Stimulated activated naive CD4-positive, alpha-beta T cell treated with Interleukin-2 at 50 U/mL for 16 hours (primary cell): ENCODE results near the gene MYDGF.
"Not testable (repeated sequence)": the region's sequence is repeated elsewhere in the genome, so short reads cannot be mapped to it uniquely, and the experiment has no call there.

Experiments
- DNase-seq: peaks from one replicate; lab custom pipeline; 2025; lab: John Stamatoyannopoulos, UW

Gene MYDGF

DNA sequence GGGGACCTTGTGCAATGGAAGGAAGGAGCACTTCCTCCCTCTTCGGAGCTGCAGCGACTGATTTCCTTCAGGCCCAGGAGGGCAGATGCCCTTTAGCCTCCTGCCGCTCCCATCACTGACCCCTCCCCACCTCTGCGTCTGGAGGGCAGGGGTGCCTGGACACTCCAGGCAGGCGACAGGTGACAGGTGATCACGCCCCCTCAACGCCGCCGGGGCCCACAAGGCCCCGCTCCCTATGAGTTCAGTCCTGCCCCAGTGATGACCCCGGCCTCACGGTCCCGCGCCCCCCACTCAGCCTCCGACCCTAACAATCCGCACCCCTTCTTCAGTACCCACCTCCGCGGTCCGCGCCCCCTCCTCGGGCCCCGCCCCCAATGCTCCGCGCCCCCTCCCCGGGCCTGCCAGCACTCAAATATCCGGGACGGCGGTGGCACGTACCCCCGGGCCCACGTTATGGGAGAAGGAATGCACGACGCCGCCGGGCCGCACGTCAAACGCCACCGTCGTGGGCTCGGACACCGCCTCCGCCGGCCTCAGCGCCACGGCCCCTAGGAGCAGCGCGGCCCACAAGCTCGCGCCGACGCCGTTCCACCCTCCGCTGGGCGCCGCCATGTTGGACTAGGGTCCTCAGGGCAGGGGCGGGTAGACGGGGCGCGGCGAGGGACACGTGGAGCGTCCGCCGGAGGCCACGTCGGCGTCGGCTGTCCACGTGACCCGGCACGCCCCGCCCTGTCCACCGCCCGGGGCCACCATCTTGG is at the start of gene MYDGF:
TSS of gene MYDGF (minus strand) at position 620 of the 758 bp plus-strand sequence. CDS start at position 612, 8 bp downstream.
- peak; percentile 94 for DNase-seq

DNA sequence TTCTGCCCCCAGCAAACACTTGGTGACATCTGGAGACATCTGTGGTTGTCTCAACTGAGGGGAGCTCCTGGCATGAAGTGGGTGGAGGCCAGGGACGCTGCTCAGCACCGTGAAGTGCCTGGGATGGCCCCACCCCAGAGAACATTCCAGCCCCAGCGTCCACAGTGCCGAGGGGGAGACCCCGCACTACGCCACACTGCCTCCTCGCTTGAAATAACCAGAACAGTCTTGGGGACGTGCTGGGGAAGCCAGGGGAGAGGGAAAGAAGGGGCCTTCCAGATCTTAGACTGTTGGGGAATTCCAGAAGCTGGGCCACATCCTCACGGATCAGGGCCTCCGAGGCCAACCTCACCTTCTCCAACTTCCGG is 49.3 kb upstream of the MYDGF start:
- no peak for DNase-seq

DNA sequence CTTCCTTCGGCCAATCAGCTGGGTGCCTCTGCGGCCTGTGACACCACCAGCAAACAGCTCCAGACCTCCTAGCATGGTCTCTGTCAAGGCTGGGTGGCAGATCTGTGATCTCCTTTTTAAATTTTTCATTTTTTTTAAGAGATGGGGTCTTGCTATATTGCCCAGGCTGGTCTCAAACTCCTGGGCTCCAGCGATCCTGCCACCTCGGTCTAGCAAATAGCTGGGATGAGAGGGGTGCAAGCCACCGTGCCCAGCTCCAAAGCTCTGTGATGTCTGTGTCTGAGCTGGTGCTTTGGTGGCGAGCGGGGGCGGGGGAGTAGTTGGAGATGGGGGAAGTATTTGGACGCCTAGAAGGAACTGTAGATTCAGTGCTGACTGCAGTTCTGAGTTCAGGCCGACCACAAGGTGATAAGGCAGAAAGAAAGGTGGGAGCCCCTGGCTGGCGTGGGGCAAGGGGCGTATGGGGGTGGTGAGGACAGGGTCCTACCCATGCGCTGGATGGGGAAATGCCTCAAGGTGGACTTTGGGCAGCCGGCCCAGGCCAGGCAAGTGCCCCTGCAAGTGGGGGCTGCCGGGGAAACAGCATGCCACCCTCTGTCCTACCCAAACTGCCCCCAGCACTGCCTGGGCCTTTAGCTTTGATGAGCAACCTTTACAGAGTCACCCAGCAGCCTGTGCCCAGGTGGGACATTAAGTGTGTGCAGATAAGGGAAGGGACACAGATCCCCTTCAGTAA is 48.0 kb upstream of the MYDGF start:
- no peak for DNase-seq

DNA sequence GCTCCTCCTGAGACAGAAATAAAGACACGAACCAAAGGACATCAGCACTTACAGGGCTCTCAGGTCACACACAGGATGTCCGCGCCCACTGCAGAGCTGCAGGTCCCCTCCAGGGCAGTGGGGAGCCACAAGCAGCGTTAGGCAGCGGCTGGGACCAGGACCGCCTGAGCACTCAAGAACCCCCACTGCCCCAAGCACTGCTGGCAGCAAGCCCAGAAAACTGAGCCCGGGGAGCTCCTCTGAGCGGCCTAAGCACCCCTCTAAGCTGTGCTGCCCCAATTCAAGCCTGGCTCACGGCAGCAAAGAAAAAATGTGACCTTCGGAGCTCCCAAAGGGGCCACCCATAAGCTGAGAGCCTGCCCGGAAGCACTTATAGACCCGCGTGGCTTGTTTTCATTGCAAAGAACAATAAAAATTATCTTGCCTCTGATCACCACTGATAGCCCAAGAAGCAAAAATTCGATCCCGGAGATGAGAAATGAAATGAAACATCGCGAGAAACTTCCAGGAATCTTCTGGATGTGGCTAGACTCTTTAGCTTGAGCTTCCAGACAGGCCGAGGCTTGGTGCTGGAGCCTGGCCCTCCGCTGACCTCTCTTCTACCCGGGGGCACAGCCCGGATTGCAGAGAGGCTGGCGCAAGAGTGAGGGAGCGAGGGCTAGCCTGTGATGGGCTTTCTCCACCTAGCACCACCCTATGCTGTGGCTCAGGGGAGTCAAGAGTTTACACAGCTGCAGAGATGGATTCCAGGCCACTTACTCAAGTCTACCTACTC is 47.2 kb upstream of the MYDGF start:
- DNase-seq, result no peak

DNA sequence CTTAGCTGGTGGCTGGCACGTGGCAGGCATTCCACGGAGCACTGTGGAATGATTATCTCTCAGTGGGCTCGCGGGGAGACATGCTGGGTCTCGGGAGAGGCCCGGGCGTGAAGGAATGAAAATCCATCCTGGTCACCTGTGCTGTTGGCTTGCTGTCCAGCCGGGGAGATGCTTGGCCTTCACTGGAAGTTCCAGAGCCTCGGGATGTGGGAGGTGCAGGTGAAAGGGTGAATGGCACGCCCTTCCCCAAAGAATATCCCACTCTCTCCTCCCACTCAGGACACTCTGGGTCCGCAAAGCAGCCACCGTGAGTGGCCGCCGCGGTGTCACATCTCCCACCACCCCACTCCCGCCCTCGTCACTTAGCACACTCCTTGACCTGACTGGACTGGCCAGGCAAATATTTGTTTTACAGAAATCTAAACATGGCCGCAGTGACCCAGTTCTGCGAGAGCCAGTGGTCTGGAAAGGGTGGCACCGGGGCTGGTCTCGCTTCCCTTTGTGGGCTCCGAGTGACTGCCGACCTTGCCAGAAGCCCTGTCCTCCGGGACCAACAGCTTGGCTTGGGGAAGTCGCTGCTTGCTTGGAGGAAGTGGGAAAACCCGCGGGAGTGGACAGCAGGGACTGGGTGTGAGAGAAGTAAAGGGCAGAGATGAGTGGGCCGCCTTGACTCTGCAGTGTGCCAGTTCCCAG is 45.5 kb upstream of the MYDGF start:
- DNase-seq, result no peak

DNA sequence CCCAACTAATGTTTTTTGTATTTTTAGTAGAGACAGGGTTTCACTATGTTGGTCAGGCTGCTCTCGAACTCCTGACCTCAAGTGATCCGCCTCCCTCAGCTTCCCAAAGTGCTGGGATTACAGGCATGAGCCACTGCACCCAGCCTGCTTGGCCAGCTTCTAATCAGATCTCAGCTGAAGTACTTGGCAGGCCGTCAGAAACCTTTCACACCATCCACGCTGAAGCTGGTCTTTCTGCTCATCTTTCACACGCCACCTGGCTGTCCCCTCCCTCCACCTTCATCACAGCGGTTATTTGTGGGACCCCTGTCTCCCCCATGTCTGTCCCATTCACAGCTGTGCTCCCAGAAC is 45.0 kb upstream of the MYDGF start:
- DNase-seq, result not testable (repeated sequence)

DNA sequence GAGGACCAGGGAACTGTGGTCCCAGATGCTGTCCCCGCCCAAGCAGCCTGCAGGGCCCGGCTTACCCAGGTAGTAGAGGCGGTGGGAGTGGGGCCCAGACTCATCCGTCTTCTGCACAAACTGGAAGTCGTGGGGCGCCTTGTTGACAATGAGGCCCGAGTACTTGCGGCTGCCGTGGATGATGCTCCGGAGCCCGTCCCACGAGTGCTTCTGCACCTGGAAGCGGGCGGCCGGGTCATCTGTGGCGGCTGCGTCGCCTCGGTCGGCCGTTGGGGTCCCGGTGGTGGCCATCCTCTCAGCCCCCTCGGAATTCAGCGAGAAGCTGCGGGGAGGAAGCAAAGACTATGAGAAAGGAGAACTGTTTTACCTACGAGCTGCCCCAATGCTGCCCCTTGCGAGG is 43.9 kb upstream of the MYDGF start:
- DNase-seq, result no peak

DNA sequence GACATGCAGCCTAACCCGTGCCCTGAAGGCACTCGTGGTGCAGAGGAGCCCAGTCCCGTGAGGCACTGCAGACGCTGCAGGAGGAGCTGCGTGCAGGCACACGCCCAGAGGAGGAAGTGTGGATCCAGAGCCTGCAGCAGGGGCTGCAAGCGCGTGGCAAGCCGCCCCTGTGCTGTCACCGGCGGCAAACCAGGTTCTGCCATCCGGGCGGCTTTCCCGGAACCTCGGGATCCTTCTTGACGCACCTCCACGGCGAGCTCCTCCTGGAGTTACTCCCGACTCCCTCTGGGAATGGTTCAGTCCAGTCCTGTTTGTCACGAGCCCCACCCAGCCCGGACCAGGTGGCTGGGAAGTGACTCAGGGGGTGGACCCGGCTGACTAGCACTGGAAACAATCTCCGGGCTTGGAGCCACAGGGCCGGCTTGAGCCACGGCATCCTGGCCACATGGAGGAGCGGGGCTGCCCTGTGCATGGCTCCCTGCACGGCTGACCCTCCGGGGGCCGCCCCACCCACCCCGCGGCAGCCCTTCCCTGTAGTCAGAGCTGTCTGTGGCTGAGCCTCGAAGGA is 43.3 kb upstream of the MYDGF start:
- no peak for DNase-seq

DNA sequence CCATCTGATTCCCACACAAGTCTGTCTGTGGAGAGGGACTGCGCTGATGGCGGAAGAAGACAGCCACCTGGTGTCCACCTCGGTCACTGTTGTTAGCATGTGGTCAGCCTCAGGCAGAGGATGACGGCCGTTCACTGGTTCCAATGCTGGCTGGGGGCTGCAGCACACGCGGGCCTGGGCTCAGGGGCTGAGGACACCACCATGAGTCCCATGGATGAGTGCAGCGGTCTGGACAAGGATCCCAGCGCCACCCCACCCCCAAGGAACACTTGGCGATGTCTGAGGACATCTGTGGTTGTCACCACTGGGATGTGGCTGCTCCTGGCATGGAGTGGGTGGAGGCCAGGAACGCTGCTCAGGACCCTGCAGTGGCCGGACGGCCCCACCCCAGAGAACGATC is 42.6 kb upstream of the MYDGF start:
- DNase-seq, result no peak

DNA sequence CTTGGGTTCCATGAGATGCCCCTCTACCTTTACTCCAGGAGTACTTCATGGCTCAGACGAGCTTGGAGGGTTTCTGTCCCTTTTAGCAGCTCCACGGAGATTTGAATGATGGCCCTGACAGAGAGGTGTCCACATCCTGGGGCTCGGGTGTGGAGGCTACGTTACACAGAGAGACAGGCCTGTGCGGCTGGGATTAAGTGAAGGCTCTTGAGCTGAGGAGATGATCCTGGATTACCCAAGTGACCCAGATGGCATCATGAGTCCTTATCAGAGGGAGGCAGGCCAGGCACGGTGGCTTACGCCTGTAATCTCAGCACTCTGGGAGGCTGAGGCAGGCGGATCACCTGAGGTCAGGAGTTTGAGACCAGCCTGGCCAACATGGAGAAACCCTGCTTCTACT is 41.1 kb upstream of the MYDGF start:
- no peak for DNase-seq

DNA sequence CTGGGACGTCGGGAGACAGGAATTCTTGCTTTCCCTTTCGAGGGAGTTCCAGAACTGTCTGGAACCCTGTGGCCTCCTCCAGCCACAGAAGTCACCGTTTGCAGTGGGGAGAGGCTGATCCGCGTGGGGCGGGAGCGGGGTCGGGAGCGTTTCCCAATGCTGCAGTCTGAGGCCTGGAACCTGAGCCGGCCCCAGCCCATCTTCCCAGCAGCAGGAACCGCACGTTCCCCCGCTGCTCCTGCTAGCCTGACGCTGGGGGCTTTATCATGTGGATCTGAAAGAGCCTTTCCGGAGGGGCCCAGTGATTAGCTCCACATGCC is 40.1 kb upstream of the MYDGF start:
- no peak for DNase-seq

DNA sequence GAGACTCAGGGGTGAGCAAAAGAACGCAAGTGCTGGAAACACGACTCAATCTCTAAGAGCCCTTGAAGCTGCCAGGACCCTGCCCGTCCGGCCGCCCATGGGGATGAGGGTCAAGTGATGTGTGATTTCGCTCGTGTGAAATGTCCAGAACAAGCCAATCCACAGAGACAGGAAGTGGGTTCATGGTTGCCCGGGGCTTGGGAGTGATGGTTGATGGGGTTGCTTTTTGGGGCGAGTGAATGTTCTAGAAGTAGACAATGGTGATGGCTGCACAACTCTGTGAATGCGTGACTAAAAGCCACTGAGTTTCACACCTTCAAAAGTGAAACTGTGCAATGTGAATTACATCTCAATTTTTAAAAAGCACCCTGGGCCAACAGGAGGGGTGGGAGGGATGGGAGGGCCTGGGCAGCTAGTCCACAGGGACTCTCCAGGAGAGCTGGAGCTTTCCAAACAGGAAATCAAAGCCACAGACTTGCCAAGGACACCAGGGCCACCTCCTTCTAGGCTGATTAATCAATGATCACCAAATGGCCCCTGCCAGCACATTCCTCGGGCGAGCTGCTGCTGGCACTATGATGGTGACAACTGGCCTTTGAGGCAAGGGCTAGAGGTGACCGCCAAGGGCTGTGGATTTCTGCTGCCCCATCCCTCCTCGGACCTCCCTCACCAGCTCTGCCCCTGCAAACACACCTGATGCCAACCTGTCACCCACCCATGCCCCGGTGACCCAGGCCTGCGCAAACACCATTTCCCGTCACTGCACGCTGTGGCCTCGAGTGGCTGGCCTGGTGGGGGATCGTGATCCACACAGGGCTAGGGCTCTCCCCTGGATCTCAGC is 39.5 kb upstream of the MYDGF start:
- no peak for DNase-seq

DNA sequence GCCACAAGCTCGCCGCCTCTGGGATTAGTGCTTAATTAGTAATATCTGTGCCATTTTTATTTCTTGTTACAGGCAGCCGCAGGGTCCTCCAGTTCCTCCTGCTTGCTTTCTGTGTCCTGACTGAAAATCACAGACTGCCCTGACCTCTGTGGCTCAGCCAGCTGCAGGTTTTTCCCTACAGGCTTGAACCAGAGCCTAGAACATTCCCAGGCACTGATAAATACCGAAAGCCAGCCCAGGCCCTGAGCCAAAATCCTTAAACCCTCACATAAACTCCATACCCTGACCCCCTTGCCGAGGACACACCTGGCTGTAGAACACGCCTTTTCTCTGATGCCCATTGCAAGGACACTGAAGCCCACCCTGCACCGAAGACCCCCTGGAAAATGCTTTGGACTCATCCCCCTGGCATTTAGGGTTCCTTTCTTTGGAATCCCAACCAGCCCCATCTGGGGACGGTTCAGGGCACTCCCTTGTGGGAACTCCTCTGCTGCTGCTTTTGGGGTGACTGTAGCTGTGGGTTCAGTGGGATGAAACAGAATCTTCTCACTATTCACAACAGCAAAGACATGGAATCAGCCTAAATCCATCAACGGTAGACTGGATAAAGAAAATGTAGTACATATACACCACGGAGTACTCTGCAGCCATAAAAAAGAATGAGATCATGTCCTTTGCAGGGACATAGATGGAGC is 38.0 kb upstream of the MYDGF start:
- no peak for DNase-seq

DNA sequence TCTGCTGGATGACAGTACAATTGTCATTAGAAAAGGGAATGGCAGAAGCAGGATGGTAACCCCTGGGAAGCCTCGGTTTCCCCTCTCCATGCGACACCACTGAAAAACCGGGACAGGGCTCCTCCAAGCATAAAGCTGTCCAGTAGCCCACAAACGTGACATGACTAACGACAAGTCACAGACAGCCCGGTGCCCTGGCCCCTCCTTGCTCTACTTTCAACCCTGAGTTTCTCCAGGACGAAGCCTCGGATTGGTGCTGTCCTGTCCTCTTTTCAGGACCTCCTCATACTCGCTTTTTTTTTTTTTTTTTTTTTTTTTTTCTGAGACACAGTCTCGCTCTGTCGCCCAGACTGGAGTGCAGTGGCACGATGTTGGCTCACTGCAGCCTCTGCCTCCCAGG is 37.2 kb upstream of the MYDGF start:
- DNase-seq, result no peak

DNA sequence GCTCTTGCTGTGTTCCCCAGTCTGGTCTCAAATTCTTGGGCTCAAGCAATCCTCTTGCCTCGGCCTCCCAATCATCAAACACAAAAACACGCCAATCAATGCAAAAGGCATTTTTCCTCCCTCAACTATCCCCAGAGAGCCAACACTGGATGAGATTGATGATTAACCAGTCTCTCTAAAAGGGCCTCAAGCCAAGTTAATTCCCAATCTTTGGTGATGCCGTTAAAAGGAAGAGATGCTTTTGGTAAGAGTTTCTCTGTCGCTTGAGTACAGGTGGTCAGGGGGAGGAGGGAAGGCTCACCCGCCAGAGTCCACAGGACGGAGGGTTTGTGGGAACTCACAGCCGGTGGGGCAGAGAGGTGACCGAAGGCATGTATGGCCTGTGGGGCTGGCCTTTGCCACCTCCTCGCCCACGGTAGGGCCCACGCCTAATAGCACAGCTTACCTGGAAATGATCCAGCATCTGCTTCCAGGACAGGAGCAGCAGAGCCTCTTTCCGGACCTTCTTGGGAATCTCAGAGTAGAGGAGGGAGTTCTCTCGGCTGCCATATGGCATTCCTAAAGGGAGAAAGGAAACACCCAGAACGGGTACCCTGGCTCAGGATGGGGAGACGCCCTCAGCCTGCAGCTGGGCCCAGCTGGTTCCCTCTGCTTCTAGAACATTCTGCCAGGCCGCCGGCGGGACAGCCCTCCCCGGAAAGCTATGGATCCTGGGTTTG is 35.4 kb upstream of the MYDGF start:
- no peak for DNase-seq

DNA sequence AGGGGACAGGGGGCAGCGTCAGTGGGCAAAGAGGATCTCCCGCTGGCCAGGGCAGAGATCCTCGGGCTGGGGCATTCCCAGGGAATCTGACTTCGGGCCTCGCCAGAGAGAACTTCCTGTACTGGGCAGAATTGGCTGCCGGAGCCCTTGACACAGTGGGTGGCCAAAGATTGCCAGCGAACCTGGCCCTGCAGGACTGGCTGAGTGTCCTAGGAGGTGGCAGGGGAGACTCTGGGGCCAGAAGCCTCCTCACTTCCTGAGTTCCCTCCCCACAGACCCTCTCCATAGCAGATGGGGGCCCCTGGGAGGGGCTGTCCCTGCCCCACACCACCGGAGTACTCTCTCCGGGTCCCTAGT is 34.2 kb upstream of the MYDGF start:
- DNase-seq, result no peak

DNA sequence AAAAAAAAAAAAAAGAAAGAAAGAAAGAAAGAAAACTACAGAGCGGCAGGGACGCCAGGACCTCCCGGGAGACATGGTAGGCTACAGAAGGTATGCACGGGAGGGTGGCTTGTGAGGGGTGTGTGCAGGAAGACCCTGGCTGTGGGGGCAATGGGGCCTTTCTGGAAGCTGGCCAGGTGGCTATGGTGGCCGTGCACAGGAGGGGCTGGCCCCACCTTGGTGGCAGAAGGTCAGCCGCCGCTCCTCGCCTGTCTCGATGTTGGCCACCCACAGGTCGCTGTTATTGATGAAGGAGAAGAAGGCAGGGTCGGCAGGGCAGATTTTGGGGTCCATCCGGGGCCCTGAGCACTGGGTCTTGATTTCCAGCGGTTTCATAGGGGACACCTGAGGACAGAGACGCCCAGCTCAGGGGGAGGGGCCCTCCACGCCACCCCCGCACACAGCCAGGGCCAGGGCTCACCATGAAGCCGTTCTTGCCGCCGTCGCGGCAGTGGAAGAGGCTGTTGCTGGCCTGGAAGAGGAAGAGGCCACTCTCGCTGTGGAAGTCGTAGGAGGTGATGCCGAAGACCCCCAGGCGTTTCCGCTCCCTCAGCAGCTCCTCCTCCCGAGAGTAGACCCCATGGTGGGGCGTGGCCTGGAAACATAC is 33.7 kb upstream of the MYDGF start:
- no peak for DNase-seq

DNA sequence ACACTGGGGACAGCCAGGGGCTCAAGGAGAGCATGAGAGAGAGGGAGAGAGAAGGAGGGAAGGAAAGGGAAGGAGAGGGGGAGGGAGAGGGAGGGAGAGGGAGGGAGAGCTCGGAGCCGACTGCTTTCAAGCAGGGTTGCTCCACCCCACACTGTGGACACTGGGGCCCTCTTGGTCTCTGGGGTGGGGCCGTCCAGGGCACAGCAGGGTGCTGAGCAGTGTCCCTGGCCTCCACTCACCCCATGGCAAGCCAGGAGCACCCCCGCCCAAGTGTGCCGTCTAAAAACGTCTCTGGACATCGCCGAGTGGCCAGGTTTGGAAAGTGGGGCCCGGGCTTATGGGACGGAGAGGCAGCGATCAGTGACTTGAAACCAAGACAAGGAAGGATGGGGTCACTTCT is 32.6 kb upstream of the MYDGF start:
- no peak for DNase-seq

DNA sequence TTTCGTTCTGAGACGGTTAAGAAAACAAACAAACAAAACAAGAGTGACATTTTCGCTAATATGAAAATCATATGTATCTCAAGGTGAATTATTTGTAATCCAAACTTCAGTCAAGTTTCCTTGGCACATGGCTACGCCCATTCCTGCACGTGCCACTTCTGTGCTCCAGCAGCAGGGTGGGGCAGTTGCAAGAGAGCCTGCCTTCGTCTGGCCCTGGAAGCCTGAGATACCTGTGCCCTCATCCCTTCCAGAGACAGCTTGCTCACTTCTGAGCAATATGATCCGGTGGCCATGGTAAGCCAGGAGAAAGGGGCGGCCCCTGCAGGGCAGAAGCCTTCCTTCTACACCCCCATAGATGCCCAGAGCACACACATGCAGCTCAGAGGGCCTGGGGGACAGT is 31.4 kb upstream of the MYDGF start:
- DNase-seq, result no peak

DNA sequence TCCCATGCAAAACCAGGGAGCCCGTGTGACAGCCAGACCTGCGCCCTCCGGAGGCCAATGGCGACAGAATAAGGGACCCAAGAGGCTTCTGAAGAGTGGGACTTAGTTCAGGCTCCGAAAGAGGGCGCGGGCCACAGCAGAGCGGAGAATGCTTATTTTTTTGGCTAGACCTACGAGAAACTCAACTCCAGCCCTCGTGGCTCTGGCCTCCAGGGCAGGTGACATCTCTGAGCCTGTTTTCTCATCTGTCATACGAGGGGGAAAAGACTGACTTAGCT is 30.5 kb upstream of the MYDGF start:
- no peak for DNase-seq
